Lung (tissue), 12 donors: ENCODE measurements around the gene DENND2C. TPM values are rescaled to one million over a fixed set of nuclear protein-coding genes. Genes with fewer than 3 reads are reported as not detected.

Experiments
- ATAC-seq: fragments of 200-7000 bp; cut with Tn5 transposase; one replicate; pipeline ENCODE4 v1.9.1; 2020; ENCODE audit warnings: moderate number of reproducible peaks; ENCODE audit not compliant: insufficient read depth, low FRiP score
- DNase-seq, 3 donors: peaks; one replicate each; pipeline ENCODE4 v3.0.0-alpha.2; 2013 to 2017
- H3K27ac ChIP-seq, 2 donors: one replicate each; pipeline ENCODE4 v1.5.1; 2013; ENCODE audit warnings: mild to moderate bottlenecking in 2 of 2, moderate library complexity in 2 of 2, control low read depth in 1 of 2, inconsistent platforms in 1 of 2, low read depth in 1 of 2, low read length in 1 of 2
- H3K27me3 ChIP-seq, 3 donors: one replicate each; pipeline ENCODE4 v1.5.1; 2013; ENCODE audit warnings: low read length in 2 of 3; ENCODE audit not compliant: control insufficient read depth in 3 of 3, insufficient read depth in 3 of 3
- H3K36me3 ChIP-seq, 4 donors: one replicate each; pipeline ENCODE4 v1.5.1; 2013; ENCODE audit warnings: low read length in 4 of 4, mild to moderate bottlenecking in 1 of 4, moderate library complexity in 1 of 4; ENCODE audit not compliant: control insufficient read depth in 4 of 4, insufficient read depth in 4 of 4
- H3K4me1 ChIP-seq, 5 donors: one replicate each; pipeline ENCODE4 v1.5.1; 2013; ENCODE audit warnings: low read length in 5 of 5, mild to moderate bottlenecking in 2 of 5, moderate library complexity in 1 of 5; ENCODE audit not compliant: control insufficient read depth in 5 of 5, insufficient read depth in 5 of 5
- H3K4me3 ChIP-seq: one replicate; pipeline ENCODE4 v1.5.1; 2013; ENCODE audit warnings: mild to moderate bottlenecking, control low read depth, moderate library complexity
- H3K9ac ChIP-seq, 2 donors: one replicate each; pipeline ENCODE4 v1.5.1; 2013; ENCODE audit warnings: low read length in 2 of 2, control low read depth in 1 of 2; ENCODE audit not compliant: insufficient read depth in 1 of 2
- H3K9me3 ChIP-seq, 4 donors: one replicate each; pipeline ENCODE4 v1.5.1; 2013; ENCODE audit warnings: low read length in 3 of 4, mild to moderate bottlenecking in 1 of 4, moderate library complexity in 1 of 4; ENCODE audit not compliant: control insufficient read depth in 4 of 4, insufficient read depth in 3 of 4
- WGBS, 2 donors: extraction: QIAGEN DNeasy Blood & Tissue Kit; methylation state at CpG; one replicate each; pipeline ENCODE4 v1.1.7; 2013; 5-methylcytosine and 5-hydroxymethylcytosine counted together
- polyA plus RNA-seq, 2 donors: library from polyadenylated mRNA; stranded (reverse); fragments of 200-250 nt; gene quantifications; one replicate each; pipeline ENCODE4 v1.2.1, GENCODE V29; 2013
- total RNA-seq, 2 donors: library from RNA; depleted of rRNA in 1 of 2; stranded (reverse); fragments of >200 nt in 1 of 2; gene quantifications; one replicate each; pipeline ENCODE4 v1.2.1, GENCODE V29; 2014 to 2021
- TF ChIP-seq, protein P1 (sequence below): IDR thresholded peaks from 2 replicates; pipeline ENCODE4 v1.5.1; 2012; ENCODE audit warnings: mild to moderate bottlenecking; ENCODE audit errors: control extremely low read depth, extremely low read depth
- donor health status: control.
- donor health status: control.
- donor health status: Bipolar disorder and iron deficiency.
- donor health status: healthy.
- donor health status: DM: yes; HTN: yes; CAD: no.

The DENND2C gene
- total and polyA plus RNA-seq, 4 donors, result 1.00 to 6.1 (median 3.0) TPM

DNA sequence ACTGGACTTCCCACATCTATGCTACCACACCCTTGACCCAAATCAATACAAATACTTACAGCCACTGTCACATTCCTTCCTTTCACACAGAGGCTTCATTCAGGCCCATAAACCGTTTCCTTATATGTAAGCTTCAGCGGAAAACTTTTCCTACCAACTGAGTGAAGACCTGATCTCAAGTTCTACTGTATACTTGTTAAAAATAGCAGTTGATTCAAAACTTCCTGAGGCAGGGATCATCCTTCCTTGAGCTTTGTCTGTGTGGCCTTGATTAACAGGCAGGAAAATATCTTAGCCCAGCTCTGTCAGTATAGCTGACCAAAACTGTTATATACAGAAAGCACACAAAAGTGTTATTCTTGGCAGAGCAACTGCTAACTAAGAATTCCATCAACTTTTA lies 42.7 kb downstream of the DENND2C start:
- DNase-seq (peak in 1 of 3 donors; percentile 9), ATAC-seq (no peak)
- no peak overlapping the region for H3K9ac ChIP-seq
- 35 to 60% methylated on average over 2 of the region's 2 CpGs for WGBS, 2 donors
- H3K4me3 ChIP-seq, result no peak overlapping the region
- TF ChIP-seq, protein P1, sequence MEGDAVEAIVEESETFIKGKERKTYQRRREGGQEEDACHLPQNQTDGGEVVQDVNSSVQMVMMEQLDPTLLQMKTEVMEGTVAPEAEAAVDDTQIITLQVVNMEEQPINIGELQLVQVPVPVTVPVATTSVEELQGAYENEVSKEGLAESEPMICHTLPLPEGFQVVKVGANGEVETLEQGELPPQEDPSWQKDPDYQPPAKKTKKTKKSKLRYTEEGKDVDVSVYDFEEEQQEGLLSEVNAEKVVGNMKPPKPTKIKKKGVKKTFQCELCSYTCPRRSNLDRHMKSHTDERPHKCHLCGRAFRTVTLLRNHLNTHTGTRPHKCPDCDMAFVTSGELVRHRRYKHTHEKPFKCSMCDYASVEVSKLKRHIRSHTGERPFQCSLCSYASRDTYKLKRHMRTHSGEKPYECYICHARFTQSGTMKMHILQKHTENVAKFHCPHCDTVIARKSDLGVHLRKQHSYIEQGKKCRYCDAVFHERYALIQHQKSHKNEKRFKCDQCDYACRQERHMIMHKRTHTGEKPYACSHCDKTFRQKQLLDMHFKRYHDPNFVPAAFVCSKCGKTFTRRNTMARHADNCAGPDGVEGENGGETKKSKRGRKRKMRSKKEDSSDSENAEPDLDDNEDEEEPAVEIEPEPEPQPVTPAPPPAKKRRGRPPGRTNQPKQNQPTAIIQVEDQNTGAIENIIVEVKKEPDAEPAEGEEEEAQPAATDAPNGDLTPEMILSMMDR, result no peak
- no peak overlapping the region for H3K27ac ChIP-seq
- H3K4me1 ChIP-seq, result no peaks in the 10 kb centered on the region
- no peaks in the 10 kb centered on the region for H3K27me3 ChIP-seq
- H3K9me3 ChIP-seq, result no peaks in the 10 kb centered on the region
- H3K36me3 ChIP-seq, result peaks cover 0 to 2% (median under 1%) of the 10 kb centered on the region in 4 donors

DNA sequence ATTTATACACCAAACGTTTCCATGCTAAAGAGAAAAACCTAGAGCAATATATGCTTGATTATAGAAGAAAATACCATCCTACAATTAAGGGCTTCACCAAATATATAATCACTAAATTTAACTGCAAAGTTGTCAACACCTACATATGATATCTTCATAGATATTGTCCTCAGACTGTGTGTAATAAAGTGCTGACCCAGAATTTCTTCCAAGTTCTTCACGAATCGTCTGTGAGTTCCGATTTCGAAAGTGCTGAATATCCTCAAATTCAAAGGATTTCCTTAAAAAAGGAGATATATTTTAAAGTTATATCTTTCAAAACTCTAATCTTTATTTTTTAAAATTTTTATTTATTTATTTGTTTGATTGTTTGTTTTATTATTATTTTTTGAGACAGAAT lies 46.5 kb downstream of the DENND2C start:
- Histone ChIP-seq H3K36me3 (peaks cover 0 to 10% (median under 1%) of the 10 kb centered on the region in 4 donors), H3K9ac (no peak overlapping the region), H3K9me3 (no peaks in the 10 kb centered on the region), H3K27ac (no peak overlapping the region), H3K4me1 (no peaks in the 10 kb centered on the region), H3K4me3 (no peak overlapping the region), H3K27me3 (no peaks in the 10 kb centered on the region)
- 96% methylated on average over 5 of the region's 5 CpGs for WGBS, 2 donors
- DNase-seq (no peak), ATAC-seq (no peak)
- TF ChIP-seq, protein P1, result no peak

DNA sequence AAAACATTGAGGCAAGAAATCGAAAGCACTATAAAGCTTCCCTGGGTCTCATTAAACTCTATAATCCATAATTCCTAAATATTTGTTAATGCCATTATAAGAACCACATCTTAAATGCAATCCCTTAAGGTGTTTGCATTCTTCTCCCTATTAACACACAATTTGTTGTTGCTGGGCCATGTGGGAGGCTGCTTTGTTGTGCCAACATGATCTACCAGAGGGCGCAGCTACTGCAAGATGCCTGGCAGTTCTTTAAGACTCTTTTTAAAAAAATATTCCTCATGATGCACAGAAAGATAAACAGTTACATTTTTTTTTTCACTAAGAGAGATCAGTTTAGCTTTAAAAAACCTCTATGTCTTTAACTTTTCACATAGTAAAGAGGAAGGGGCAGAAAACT lies 49.4 kb downstream of the DENND2C start:
- WGBS, 2 donors, result 81 to 95% methylated on average over 2 of the region's 2 CpGs
- Histone ChIP-seq H3K9ac (no peak overlapping the region), H3K9me3 (no peaks in the 10 kb centered on the region), H3K27ac (no peak overlapping the region), H3K4me1 (no peaks in the 10 kb centered on the region), H3K4me3 (no peak overlapping the region), H3K27me3 (no peaks in the 10 kb centered on the region), H3K36me3 (peaks cover 0 to 7% (median 2%) of the 10 kb centered on the region in 4 donors)
- TF ChIP-seq, protein P1, result no peak
- no peak for DNase-seq
- no peak for ATAC-seq

- ATAC-seq, result no peak
- Histone ChIP-seq H3K4me3 (no peak overlapping the region), H3K9me3 (no peaks in the 10 kb centered on the region), H3K27me3 (no peaks in the 10 kb centered on the region), H3K4me1 (no peaks in the 10 kb centered on the region), H3K9ac (no peak overlapping the region), H3K36me3 (peaks cover 0 to 7% (median 2%) of the 10 kb centered on the region in 4 donors), H3K27ac (no peak overlapping the region)
- no peak for DNase-seq
- TF ChIP-seq, protein P1, result no peak
Observed at GRCh38 chr1:114618606-114619005, 51.2 kb downstream of the DENND2C start.
